ENCODE measurements around the gene OR2V2. TPM values are rescaled to one million over a fixed set of nuclear protein-coding genes. Genes with fewer than 3 reads are reported as not detected.

OR2V2 gene
- total and polyA plus RNA-seq, 2 donors (not counting 3 experiments of a cell fraction or from before 2014, with no cell fraction given) = not detected

- H3K27me3 ChIP-seq (ENCODE audit: control insufficient read depth in 2 of 2, insufficient read depth in 2 of 2, low read length in 2 of 2) = peaks cover 10 to 13% of the 10 kb centered on the region in 2 experiments
- no peaks in the 10 kb centered on the region for H3K9me3 ChIP-seq (replicated peaks; ENCODE audit: control insufficient read depth, insufficient read depth, low read length)
- dilution Hi-C loops (cut with MboI; ENCODE audit: extremely low pct_ligation_motif_present, low sequenced_read_pairs) (no loop called here), intact Hi-C loops (cut with micrococcal nuclease) (no loop called here)
- H2AFZ ChIP-seq (ENCODE audit: low read depth, low read length) = no peak overlapping the region
- H3K27ac ChIP-seq (ENCODE audit: insufficient read depth, low read depth, low read length) = no peak overlapping the region
- no peak for TF ChIP-seq EZH2 (IDR thresholded peaks at IDR 0.05; ENCODE audit: borderline replicate concordance, low read depth, low read length, severe bottlenecking)
- TF ChIP-seq JUN (IDR thresholded peaks at IDR 0.05; ENCODE audit: borderline replicate concordance, insufficient read depth, insufficient read length, low read depth) = no peak
- no peak for TF ChIP-seq MYC (IDR thresholded peaks at IDR 0.05; ENCODE audit: low read depth, low read length)
- no peak for TF ChIP-seq GATA2 (IDR thresholded peaks at IDR 0.05; ENCODE audit: insufficient read depth, insufficient read length, low read depth, low read length)
- TF ChIP-seq FOS (IDR thresholded peaks at IDR 0.05; ENCODE audit: borderline replicate concordance, insufficient read depth, low read length) = no peak
- no peak for TF ChIP-seq POLR2A (IDR thresholded peaks at IDR 0.05; ENCODE audit: low read depth, low read length)
- no TSS peak for BruUV-seq (replicated peaks)
- no peaks in the 10 kb centered on the region for H3K4me1 ChIP-seq (ENCODE audit: control insufficient read depth, extremely low read depth, insufficient read depth, low read length)
- POLR2A ChIA-PET = no interaction called here
- H3K9ac ChIP-seq (replicated peaks; ENCODE audit: extremely low read depth, insufficient read depth, low read length) = no peak overlapping the region
- H3K4me2 ChIP-seq (ENCODE audit: insufficient read depth, low read length) = no peak overlapping the region
- H3K9me1 ChIP-seq (replicated peaks; ENCODE audit: control insufficient read depth, extremely low read depth, insufficient read depth, low read length) = no peaks in the 10 kb centered on the region
- no peak for DNase-seq (ENCODE audit: low read depth, low spot score)
- no peak for FAIRE-seq
- H3K79me2 ChIP-seq (ENCODE audit: control insufficient read depth, insufficient read depth, low read length) = no peaks in the 10 kb centered on the region
- no peaks in the 10 kb centered on the region for H4K20me1 ChIP-seq (replicated peaks; ENCODE audit: control insufficient read depth, extremely low read depth, insufficient read depth, low read length)
- no peak overlapping the region for H3K4me3 ChIP-seq (replicated peaks in 1 of 3; ENCODE audit: insufficient read depth in 1 of 3, low read depth in 1 of 3, low read length in 3 of 3)
- CTCF ChIA-PET = interaction anchor here (1.0 kb wide), 1 partner anchor 10 kb away, joined by 3 read pairs; no protein-coding TSS in a partner anchor
- no peaks in the 10 kb centered on the region for H3K36me3 ChIP-seq (ENCODE audit: control insufficient read depth in 2 of 2, extremely low read depth in 1 of 2, insufficient read depth in 2 of 2, low read length in 2 of 2)
Measured at GRCh38 chr5:181109489-181110013, 37.8 kb upstream of the OR2V2 start.

GRCh38 chr5:181111010-181111409, 36.4 kb upstream of the OR2V2 start:
- H3K27me3 ChIP-seq (ENCODE audit: control insufficient read depth in 2 of 2, insufficient read depth in 2 of 2, low read length in 2 of 2) = peaks cover 15 to 27% of the 10 kb centered on the region in 2 experiments
- no peaks in the 10 kb centered on the region for H3K36me3 ChIP-seq (ENCODE audit: control insufficient read depth in 2 of 2, extremely low read depth in 1 of 2, insufficient read depth in 2 of 2, low read length in 2 of 2)
- no peak overlapping the region for H3K4me3 ChIP-seq (replicated peaks in 1 of 3; ENCODE audit: insufficient read depth in 1 of 3, low read depth in 1 of 3, low read length in 3 of 3)
- H3K9ac ChIP-seq (replicated peaks; ENCODE audit: extremely low read depth, insufficient read depth, low read length) = no peak overlapping the region
- intact Hi-C loops (cut with micrococcal nuclease) = no loop called here
- peaks cover 4% of the 10 kb centered on the region for H3K4me1 ChIP-seq (ENCODE audit: control insufficient read depth, extremely low read depth, insufficient read depth, low read length)
- dilution Hi-C loops (cut with MboI; ENCODE audit: extremely low pct_ligation_motif_present, low sequenced_read_pairs) = no loop called here
- H3K79me2 ChIP-seq (ENCODE audit: control insufficient read depth, insufficient read depth, low read length) = no peaks in the 10 kb centered on the region
- TF ChIP-seq FOS (IDR thresholded peaks at IDR 0.05; ENCODE audit: borderline replicate concordance, insufficient read depth, low read length) (no peak), MYC (IDR thresholded peaks at IDR 0.05; ENCODE audit: low read depth, low read length) (no peak)
- BruUV-seq (replicated peaks) = no TSS peak
- ChIA-PET CTCF (no interaction called here), POLR2A (no interaction called here)
- FAIRE-seq (peak; percentile 26), DNase-seq (ENCODE audit: low read depth, low spot score) (no peak)
- H4K20me1 ChIP-seq (replicated peaks; ENCODE audit: control insufficient read depth, extremely low read depth, insufficient read depth, low read length) = no peaks in the 10 kb centered on the region
- no peaks in the 10 kb centered on the region for H3K9me3 ChIP-seq (replicated peaks; ENCODE audit: control insufficient read depth, insufficient read depth, low read length)
- no peak overlapping the region for H3K4me2 ChIP-seq (ENCODE audit: insufficient read depth, low read length)
- no peak overlapping the region for H2AFZ ChIP-seq (ENCODE audit: low read depth, low read length)
- no peaks in the 10 kb centered on the region for H3K9me1 ChIP-seq (replicated peaks; ENCODE audit: control insufficient read depth, extremely low read depth, insufficient read depth, low read length)
- H3K27ac ChIP-seq (ENCODE audit: insufficient read depth, low read depth, low read length) = no peak overlapping the region

Measured in endothelial cell of umbilical vein (primary cell).